T-helper 2 cell (primary cell): Measurements from ENCODE around the gene CEPT1.
A peak's percentile ranks its signal among the peaks of the same experiment; 100 is the strongest.

Source experiments
- DNase-seq, 5 experiments: peaks; one replicate each; pipeline versions ENCODE4 v3.0.0 to v3.0.0-alpha.2; 2012 to 2022

The CEPT1 gene

DNA sequence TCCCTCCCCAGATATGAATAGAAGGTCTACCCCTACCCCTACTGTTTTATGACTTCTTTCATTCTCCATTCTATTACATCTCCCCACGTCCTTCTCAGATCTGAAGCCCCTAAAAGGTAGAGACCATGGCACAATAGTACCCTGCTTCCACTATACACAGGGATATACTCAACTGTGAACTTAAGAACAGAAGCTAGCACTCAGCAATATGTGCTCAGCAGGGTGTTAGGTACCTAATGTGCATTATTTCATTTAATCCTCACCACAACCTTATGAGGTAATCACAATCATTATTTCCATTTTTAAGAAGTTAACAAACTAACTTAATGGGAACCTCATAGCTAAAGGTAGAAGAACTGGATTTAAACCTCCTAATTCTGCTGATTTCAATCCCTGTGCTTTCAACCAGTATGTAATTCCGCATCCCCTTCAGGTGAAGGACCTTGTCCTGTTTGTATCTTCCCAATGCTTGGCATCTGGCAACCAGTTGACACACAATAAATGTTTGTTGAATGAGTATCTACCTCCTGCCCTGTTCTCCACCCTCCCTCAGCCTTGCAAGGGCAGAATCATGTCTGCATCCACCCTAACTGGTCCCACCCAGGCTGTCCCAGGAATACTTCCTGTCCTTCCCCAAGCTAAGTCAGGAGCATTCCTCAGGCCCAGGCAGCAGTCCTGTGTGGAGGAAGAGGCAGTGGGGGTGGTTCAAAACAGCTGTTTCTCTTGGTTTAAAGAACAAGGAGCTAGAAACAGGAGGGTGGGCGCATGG is 53.9 kb downstream of the CEPT1 start:
- DNase-seq = no peak

DNA sequence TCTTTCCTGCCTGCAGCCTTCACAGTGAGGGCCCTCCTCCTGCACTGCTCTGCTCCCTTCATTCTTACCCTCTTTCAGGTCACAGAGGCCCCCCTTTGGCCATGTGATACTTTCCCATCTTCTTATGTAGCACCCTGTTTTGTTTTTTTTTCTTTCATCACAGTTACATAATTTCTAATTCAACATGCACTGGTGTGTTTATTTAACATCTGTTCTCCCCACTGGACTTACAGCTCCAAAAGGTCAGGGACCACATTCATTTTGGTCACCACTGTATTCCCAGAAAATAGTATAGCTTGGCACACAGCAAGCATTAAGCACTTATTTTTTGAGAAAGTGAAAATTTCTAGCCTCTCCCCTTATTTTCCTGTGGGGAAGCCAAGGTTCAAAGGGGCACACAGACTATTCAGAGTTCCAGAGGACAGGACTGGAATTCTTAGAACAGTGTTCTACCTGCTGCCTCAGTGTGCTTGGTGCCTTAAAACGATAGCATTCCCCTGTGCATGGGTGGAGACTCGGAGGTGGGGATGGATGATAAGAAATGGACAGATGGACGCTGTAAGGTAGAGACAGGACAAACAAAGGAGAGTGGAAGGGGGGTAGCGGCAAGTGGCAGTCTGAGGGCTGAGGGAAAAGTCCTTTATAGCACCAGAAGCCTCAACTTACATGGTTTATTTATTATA is 55.1 kb downstream of the CEPT1 start:
- no peak for DNase-seq

GRCh38 chr1:111196213-111196612 is 56.2 kb downstream of the CEPT1 start:
- no peak for DNase-seq

DNA sequence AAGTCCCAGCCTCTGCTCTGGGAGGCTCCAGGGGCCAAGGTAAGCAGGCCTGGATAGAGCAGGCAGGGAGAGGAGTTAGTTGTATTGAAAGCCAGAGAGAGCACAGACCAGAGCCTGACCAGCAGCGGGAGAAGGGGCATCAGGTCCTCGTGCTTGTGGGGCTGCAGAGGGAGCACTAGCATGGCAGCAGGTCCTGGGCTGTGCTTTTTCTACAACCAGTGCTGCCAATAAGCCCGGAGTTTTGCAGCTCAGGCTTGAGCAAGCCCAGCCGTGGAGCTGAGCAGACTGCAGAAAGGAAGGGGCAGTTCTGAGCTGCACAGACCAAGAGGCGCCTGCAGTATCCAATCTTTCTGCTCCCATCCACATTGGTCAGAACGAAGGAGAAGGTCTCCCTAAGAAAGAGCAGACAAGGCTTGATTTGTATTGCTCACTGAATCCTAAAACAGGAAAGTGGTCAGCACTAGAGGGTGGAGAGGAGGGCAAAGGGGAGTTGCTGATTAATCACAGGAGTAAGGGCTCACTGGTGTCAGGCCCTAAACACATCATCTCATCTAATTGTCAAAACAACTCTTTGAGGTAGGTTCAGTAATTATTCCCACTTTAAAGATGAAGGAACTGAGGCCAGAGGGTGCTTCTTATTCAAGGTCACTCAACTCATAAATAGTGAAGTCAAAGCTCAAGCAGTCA is 57.7 kb downstream of the CEPT1 start:
- DNase-seq = peak; percentile 39 to 88 (median 65)

GRCh38 chr1:111198836-111199235 is 58.8 kb downstream of the CEPT1 start:
- no peak for DNase-seq

DNA sequence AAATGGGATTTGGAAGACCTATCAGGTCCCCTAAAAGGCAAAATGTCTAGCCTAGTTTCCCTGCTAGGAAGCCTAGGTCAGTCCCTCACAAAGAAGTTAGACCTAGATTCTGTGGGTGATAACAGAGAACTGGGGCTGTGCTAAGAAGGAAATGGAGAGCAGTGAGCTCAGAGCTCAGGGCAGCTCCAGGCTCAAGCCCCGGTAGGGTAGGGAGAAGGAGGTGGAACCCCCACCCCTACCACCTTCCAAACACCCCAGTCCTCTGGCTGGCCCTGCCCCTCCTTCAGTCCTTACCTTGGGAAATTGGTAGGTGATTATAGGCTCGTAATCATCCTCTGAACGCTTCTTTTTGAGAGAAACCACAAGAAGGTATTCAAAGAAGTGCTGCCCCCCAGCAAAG is 59.3 kb downstream of the CEPT1 start:
- DNase-seq = peak in 1 of 5 experiments; percentile 76

DNA sequence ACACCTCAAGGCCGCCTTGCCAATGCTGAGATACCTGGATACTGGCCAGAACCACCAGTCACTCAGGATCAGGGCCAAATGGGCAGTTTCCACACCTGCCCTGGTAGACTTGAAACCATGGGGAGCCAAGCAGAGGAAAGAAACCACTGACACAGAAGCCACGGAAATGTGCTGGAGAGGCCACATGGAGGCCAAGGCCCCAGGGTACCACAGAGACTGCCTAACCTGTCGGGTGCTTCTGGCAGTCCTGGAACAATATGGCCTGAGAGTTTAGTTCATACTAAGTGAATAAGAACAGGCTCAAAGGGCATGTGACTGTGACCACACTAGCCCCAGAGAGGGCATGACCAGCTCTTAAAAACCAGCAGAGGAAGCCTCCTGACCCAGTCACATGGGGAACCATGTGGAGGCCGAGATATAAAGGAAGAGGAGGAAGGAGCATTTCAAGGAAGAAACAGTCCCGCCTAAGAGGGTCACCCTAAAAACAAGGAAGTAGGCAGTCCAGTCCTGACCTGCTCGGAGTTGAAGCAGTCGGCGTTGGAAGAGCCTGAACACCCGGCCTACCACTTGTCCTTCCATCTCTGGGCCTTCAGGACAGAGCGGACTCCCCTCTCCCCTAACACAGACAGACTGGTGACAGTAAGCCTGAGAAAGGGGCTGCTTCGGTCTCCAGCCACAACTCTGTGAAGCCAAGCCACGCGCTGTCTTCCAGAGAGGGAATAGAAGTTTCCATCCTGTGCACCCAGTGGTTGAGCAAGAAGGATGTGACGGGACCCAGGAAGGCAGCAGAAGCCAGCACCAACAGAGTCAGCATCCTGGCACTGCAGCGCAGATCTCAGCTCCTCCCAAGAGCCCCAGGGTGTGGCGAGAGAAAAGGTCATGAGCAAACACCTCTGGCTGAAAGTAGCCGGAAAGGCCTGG is 60.1 kb downstream of the CEPT1 start, which contains the start of gene DENND2D:
TSS of gene DENND2D (minus strand) at position 766 of the 921 bp plus-strand sequence. CDS start at position 579, 187 bp downstream.
- DNase-seq = peak in 4 of 5 experiments; percentile 16 to 86 (median 41)

DNA sequence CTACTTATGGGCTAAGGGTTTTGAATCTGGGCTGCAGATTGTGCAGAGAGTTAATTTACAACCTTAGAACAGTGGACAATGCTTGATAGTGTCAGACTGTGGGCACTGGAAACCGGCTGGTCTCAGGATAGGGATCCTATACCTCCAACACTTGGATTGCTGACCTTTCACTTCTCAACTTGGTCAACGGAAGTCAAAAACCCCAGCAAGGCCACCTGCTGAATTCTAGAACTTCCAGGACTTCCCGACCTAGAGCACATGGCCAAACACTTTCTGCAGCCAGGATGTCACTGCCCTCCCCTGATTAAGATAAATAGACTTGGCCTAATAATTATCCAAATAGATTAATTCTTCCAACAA is 60.8 kb downstream of the CEPT1 start:
- DNase-seq = no peak

DNA sequence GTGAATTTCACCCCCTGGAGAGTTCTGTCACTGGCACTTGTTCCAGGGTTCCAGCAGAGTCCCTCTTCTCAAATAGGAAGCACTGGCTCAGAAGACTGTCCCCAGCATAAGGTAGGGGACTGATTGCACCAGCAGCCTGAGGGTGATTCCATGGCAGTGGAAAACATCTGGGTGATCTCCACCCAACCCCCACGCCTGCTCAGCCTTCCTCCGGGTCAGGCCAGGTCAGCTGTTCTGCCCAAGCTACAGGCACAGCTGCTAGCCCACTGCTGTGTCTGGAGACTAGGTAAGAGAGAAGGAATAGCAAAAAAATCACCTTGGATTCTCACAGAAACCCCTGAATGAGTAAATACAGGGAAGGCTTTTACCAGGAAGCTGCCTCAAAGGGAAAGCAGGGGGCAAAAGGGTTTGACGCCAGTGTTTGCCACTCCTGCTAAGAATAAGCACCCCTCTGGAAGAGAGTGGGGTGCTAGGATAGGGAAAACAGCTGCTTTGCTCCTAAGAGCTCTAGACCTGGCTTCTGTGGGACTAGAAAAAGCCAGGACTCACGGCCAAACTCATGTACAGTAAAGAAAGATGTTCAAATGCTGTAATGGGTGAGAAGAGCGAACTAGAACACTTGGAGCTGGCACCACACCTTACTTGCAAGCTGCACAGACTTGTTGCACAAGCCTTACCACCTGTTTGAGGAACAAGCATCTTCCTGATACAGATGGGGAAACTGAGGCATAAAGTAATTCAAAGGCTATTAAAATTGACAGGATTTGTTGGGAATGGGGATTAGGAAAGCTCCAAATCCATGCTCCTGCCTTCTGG is 61.5 kb downstream of the CEPT1 start:
- DNase-seq = no peak

- DNase-seq = no peak
Measured at GRCh38 chr1:111202366-111202706, 62.3 kb downstream of the CEPT1 start.

GRCh38 chr1:111202707-111203623 is 62.9 kb downstream of the CEPT1 start:
- DNase-seq = no peak

DNA sequence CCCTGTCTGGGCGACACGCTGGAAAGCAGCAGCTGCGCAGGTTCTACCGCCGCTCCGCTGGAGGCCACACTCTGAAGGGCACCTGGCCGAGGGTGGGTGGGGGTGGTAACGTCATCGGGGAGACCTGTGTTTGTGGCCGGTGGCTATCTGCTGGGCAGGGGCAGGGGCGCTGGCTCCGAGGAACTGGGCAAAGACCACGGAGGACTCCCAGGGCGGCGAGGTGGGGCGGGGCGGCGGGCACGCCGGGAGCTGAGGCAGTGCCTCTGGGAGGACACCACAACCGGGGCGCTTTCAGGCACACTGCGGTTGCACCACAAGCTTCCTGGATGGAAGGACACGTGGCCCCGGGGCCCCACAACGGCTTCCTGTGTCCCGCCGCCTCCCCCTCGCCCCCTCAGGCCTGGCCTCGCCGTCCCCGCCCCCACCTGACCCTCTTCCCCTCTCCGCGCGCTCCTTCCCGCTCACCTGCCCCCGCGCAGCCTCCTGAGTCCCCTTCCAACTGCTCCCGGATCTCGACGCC is 63.7 kb downstream of the CEPT1 start:
- peak; percentile 62 to 94 (median 79) for DNase-seq

DNA sequence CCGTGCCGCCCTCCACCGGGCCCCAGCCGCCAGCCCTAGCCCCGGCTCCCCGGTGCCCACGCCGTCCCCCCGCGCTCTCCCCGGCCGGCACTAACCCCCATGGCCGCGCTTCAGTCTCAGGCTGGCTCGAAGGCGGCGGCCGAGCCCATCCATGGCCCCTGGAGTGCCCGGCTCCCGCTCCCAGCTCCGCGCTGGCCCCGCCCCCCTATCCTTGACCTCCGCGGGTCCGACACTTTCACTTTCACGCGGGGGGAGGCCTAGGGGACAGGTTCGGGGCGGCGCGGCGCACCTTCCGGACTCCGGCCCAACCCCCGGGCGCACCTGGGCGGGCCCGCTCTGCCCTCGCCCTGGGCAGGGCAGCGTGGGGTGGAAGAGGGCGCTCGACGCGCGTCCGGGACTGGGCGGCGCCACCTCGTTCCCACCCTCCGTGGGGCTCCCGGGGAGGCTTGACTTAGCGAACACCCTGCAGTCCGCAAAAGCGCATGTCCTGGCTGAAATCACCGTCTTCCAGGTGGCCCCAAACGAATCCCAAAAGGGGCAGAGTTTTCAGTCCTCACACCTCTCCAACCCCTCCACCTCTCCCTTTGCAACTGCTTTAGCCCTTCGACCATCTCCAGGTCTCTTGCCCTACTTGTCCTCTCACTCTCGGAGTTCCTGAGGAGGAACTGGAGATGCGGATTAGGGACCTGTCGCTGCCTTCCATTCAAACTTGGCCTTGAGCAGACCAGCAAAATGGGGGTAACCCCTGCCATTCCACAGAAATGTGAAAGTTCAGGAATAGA is 64.4 kb downstream of the CEPT1 start:
- DNase-seq = peak; percentile 50 to 81 (median 64)

GRCh38 chr1:111204983-111205713 is 65.1 kb downstream of the CEPT1 start:
- no peak for DNase-seq

GRCh38 chr1:111205714-111206050 is 65.7 kb downstream of the CEPT1 start:
- DNase-seq = no peak

GRCh38 chr1:111208921-111209320 is 68.9 kb downstream of the CEPT1 start:
- DNase-seq = no peak

DNA sequence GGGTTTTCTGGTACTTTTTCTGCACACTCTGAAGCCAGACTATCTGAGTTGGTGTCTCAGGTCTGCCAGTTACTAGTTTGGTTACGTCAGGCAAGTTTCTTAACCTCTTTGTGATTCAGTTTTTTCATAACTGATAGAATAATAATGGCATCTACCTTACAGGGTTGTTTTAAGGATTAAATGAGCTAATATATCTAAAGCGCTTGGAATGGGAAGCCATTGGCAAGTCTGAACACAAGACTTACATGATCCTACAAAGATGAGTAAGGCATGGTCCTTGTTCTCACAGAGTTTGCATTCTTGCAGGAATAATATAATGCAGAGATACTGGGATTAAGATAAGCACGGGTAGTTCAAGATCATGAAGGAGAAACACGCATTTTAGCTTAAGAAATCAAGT is 69.6 kb downstream of the CEPT1 start:
- no peak for DNase-seq

DNA sequence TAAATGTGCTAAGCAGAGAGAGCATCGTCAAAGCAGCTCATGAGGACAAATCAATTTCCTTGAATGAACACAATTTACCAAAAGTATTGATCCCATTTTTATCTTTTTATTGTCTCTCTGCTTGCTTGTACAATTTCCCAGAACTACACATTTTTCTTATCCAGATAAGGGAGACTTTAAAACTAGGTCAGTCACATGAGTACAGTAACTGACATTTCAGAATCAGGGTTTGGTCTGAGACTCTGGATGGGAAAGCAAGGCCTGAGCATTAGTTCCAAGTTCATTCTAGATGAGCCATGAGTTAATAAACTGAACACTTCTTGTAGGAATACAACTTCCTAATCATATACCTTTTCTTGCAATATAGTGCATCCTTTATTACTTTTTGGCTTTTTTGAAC is 71.9 kb downstream of the CEPT1 start:
- no peak for DNase-seq
